GM18868 (cell line): Measurements from ENCODE around the gene UBE2D2.
"Not testable (repeated sequence)": the region's sequence is repeated elsewhere in the genome, so short reads cannot be mapped to it uniquely, and the experiment has no call there.

Source experiments
- ATAC-seq: cut with Tn5 transposase; IDR thresholded peaks from one replicate; pipeline ENCODE4 v1.9.1; 2021; ENCODE audit warnings: mild to moderate bottlenecking, moderate library complexity; ENCODE audit not compliant: unreplicated experiment

Gene UBE2D2

GRCh38 chr5:139578325-139578724, 17.2 kb downstream of the UBE2D2 start:
- ATAC-seq = no peak

- ATAC-seq = not testable (repeated sequence)
Observed at GRCh38 chr5:139582181-139582580, 21.0 kb downstream of the UBE2D2 start.

- ATAC-seq = no peak
Observed at GRCh38 chr5:139584137-139584536, 23.0 kb downstream of the UBE2D2 start.

GRCh38 chr5:139588116-139588515, 27.0 kb downstream of the UBE2D2 start:
- not testable (repeated sequence) for ATAC-seq

- ATAC-seq = no peak
Observed at GRCh38 chr5:139588962-139589361, 27.8 kb downstream of the UBE2D2 start.

- no peak for ATAC-seq
Observed at GRCh38 chr5:139592289-139592688, 31.1 kb downstream of the UBE2D2 start.

- not testable (repeated sequence) for ATAC-seq
Observed at GRCh38 chr5:139593076-139593475, 31.9 kb downstream of the UBE2D2 start.

GRCh38 chr5:139593716-139594319, 32.7 kb downstream of the UBE2D2 start:
- ATAC-seq = no peak

- ATAC-seq = no peak
Observed at GRCh38 chr5:139597134-139597533, 36.0 kb downstream of the UBE2D2 start.

- not testable (repeated sequence) for ATAC-seq
Observed at GRCh38 chr5:139598601-139598965, 37.4 kb downstream of the UBE2D2 start.

GRCh38 chr5:139600336-139600949, 39.3 kb downstream of the UBE2D2 start:
- no peak for ATAC-seq

GRCh38 chr5:139601429-139601828, 40.3 kb downstream of the UBE2D2 start:
- no peak for ATAC-seq

GRCh38 chr5:139601948-139602347, 40.8 kb downstream of the UBE2D2 start:
- ATAC-seq = not testable (repeated sequence)

- ATAC-seq = no peak
Observed at GRCh38 chr5:139605887-139606286, 44.7 kb downstream of the UBE2D2 start.

GRCh38 chr5:139611703-139612584, 50.8 kb downstream of the UBE2D2 start:
- peak; percentile 72 for ATAC-seq

GRCh38 chr5:139619861-139620260, 58.7 kb downstream of the UBE2D2 start:
- ATAC-seq = no peak

- not testable (repeated sequence) for ATAC-seq
Observed at GRCh38 chr5:139625398-139625797, 64.3 kb downstream of the UBE2D2 start.

GRCh38 chr5:139630855-139631254, 69.7 kb downstream of the UBE2D2 start:
- no peak for ATAC-seq

- ATAC-seq = no peak
Observed at GRCh38 chr5:139631520-139632165, 70.5 kb downstream of the UBE2D2 start.

GRCh38 chr5:139633295-139634027, 72.3 kb downstream of the UBE2D2 start:
- peak; percentile 22 for ATAC-seq

GRCh38 chr5:139634028-139634325, 72.8 kb downstream of the UBE2D2 start:
- ATAC-seq = no peak
